Heart left ventricle (tissue), 16 donors: ENCODE measurements around the gene ZNF45. TPM values are rescaled to one million over a fixed set of nuclear protein-coding genes. Genes with fewer than 3 reads are reported as not detected.

Source experiments
- ATAC-seq, 4 donors: fragments of 200-7000 bp; cut with Tn5 transposase; one replicate each; pipeline ENCODE4 v1.9.1; 2020 to 2022; ENCODE audit warnings: moderate library complexity in 4 of 4, mild to moderate bottlenecking in 3 of 4, moderate number of reproducible peaks in 1 of 4
- DNase-seq, 5 donors: peaks; one replicate each; pipeline ENCODE4 v3.0.0-alpha.2; 2020
- H3K27ac ChIP-seq, 12 donors: fragments of 200-600 bp; sonication (generic) in 4 of 12; one replicate each; pipeline versions ENCODE4 v1.5.0 to v1.8.0; 2016 to 2022; ENCODE audit warnings: mild to moderate bottlenecking in 2 of 12
- H3K27me3 ChIP-seq, 9 donors: fragments of 200-600 bp; sonication (generic) in 2 of 9; one replicate each; pipeline versions ENCODE4 v1.5.1 to v1.8.0; 2016 to 2022; ENCODE audit warnings: mild to moderate bottlenecking in 3 of 9
- H3K36me3 ChIP-seq, 9 donors: fragments of 200-600 bp; sonication (generic) in 2 of 9; one replicate each; pipeline versions ENCODE4 v1.5.0 to v1.8.0; 2018 to 2022; ENCODE audit warnings: mild to moderate bottlenecking in 2 of 9
- H3K4me1 ChIP-seq, 12 donors: fragments of 200-600 bp; sonication (generic) in 4 of 12; one replicate each; pipeline versions ENCODE4 v1.5.0 to v1.8.0; 2016 to 2022; ENCODE audit warnings: mild to moderate bottlenecking in 3 of 12
- H3K4me3 ChIP-seq, 12 donors: fragments of 200-600 bp; sonication (generic) in 4 of 12; one replicate each; pipeline versions ENCODE4 v1.5.0 to v1.8.0; 2017 to 2022; ENCODE audit warnings: mild to moderate bottlenecking in 9 of 12, moderate library complexity in 4 of 12
- H3K9me3 ChIP-seq, 12 donors: fragments of 200-600 bp; sonication (generic) in 4 of 12; one replicate each; pipeline versions ENCODE4 v1.5.0 to v1.8.0; 2016 to 2022; ENCODE audit warnings: mild to moderate bottlenecking in 1 of 12
- POLR2A ChIP-seq, 2 donors: fragments of 450-650 bp; IDR thresholded peaks; one replicate each; pipeline ENCODE4 v1.6.1; 2017; ENCODE audit warnings: antibody characterized with exemption in 2 of 2, mild to moderate bottlenecking in 2 of 2, moderate library complexity in 2 of 2
- WGBS, 4 donors: extraction: QIAGEN DNeasy Blood & Tissue Kit in 2 of 4; methylation state at CpG; one replicate each; pipeline versions ENCODE4 v1.1.5 to v1.1.7; 2013 to 2018; 5-methylcytosine and 5-hydroxymethylcytosine counted together
- intact Hi-C, 10 donors: fragments of 100-400 bp; cut with DNase I; formaldehyde crosslinking; loops; one replicate each; pipeline versions ENCODE4 v1.11.1 to v1.14.2; 2022
- polyA plus RNA-seq, 2 donors: library from polyadenylated mRNA; stranded (reverse); fragments of 200-250 nt; gene quantifications; one replicate each; pipeline ENCODE4 v1.2.3, GENCODE V29; 2013
- total RNA-seq, 9 donors: library from RNA; depleted of rRNA in 2 of 9; stranded (reverse); fragments of >200 nt in 2 of 9; fragmentation: NEBNext Ultra II Directional in 3 of 9; extraction: Animal tissue kit (Norgen Biotek cat#: 25700) in 3 of 9; gene quantifications; one replicate each; pipeline versions ENCODE4 v1.1.0 to v1.2.4, GENCODE V29; 2016 to 2023
- TF ChIP-seq, protein P1 (sequence below), 12 donors: fragments of 200-600 bp; sonication (generic) in 4 of 12; IDR thresholded peaks; one replicate each; pipeline versions ENCODE4 v1.5.0 to v1.8.0; 2018 to 2022; ENCODE audit warnings: antibody characterized with exemption in 12 of 12, mild to moderate bottlenecking in 5 of 12
- donor health status: ischemic (EF 13 %, LVEDD 7.1; RV severe dilation, severe dysfunction).
- donor health status: healthy with polysubstance abuse.
- donor health status: DM: no; HTN: yes; CAD: no.
- donor health status: DM: no; HTN: no; CAD: no.
- donor health status: ischemic (EF 25% LVEDD 6.9; RV normal size, moderate dysfunction).
- donor health status: ischemic (EF 25% LVEDD 5.7; RV mildly dilated, moderate dysfunction).
- donor health status: healthy.
- donor health status: DM: yes; HTN: yes; CAD: no.
- donor health status: ischemic (EF 35%, LVEDD 5.7; RV mildly dilated, moderate dysfunction).
- donor health status: nonischemic (EF 11% LVEDD 7.7; RV severe dilation, severe dysfunction).
- donor health status: DM: yes; HTN: yes; CAD: no.
- donor health status: PGD.
- donor health status: ischemic (EF 29% LVEDD 5.4; RV normal size, mild dysfunction).
- donor health status: nonischemic (EF 23%, LVEDD 6.1; RV moderate dilation, normal function).

The ZNF45 gene
- total and polyA plus RNA-seq, 11 donors: 2.4 to 9.9 (median 7.0) TPM

GRCh38 chr19:43983544-43983911, 48.4 kb upstream of the ZNF45 start:
- peak overlapping the region in 10 of 12 donors; percentile 51 to 89 (median 72) for H3K4me3 ChIP-seq
- peaks cover 0 to 44% (median 16%) of the 10 kb centered on the region in 12 donors for H3K9me3 ChIP-seq
- ATAC-seq (no peak), DNase-seq (no peak)
- TF ChIP-seq POLR2A (IDR thresholded peaks at IDR 0.05): no peak
- TF ChIP-seq, protein P1, sequence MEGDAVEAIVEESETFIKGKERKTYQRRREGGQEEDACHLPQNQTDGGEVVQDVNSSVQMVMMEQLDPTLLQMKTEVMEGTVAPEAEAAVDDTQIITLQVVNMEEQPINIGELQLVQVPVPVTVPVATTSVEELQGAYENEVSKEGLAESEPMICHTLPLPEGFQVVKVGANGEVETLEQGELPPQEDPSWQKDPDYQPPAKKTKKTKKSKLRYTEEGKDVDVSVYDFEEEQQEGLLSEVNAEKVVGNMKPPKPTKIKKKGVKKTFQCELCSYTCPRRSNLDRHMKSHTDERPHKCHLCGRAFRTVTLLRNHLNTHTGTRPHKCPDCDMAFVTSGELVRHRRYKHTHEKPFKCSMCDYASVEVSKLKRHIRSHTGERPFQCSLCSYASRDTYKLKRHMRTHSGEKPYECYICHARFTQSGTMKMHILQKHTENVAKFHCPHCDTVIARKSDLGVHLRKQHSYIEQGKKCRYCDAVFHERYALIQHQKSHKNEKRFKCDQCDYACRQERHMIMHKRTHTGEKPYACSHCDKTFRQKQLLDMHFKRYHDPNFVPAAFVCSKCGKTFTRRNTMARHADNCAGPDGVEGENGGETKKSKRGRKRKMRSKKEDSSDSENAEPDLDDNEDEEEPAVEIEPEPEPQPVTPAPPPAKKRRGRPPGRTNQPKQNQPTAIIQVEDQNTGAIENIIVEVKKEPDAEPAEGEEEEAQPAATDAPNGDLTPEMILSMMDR (IDR thresholded peaks at IDR 0.05): no peak
- H3K4me1 ChIP-seq: peaks cover 0 to 15% (median 7%) of the 10 kb centered on the region in 12 donors
- WGBS, 4 donors: 69 to 80% (median 79%) methylated on average over 2 of the region's 2 CpGs
- peaks cover 0 to 12% (median 3%) of the 10 kb centered on the region in 9 donors for H3K36me3 ChIP-seq
- H3K27ac ChIP-seq: peak overlapping the region in 8 of 12 donors; percentile 25 to 91 (median 75)
- intact Hi-C loops: loop anchor here in 2 of 10 donors (1.0 to 10.0 kb wide), 3 partner anchors 32 to 181 kb away; partner anchors contain the start of genes ZNF221 (in 1 of the 2), ZNF225 (in 1 of the 2) and ZNF226 (in 1 of the 2)
- no peaks in the 10 kb centered on the region for H3K27me3 ChIP-seq

DNA sequence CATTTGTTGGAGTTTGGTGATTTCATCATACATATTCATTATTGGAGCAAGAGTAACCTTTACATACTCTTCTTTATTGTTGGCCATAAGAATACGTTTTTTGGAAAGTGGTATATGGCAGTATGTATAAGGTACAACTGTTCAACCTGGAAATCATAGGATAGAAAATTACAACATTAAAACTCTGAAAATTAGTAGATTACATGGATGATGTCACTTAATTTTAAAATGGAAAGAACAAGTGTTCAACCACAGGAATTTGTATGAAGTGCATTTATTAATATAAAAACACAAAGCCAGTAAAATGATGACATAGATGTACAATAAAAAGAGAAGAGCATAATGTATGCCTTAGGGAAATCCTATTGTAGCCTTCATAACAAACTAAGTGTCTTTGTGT, 41.6 kb upstream of the ZNF45 start:
- Histone ChIP-seq H3K27ac (no peak overlapping the region), H3K36me3 (no peaks in the 10 kb centered on the region), H3K9me3 (peaks cover 0 to 100% (median 65%) of the 10 kb centered on the region in 12 donors), H3K27me3 (no peaks in the 10 kb centered on the region), H3K4me1 (no peaks in the 10 kb centered on the region), H3K4me3 (no peak overlapping the region)
- DNase-seq: no peak
- intact Hi-C loops: no loop called here
- 90 to 96% (median 95%) methylated on average over 1 of the region's 1 CpG for WGBS, 4 donors
- no peak for ATAC-seq
- TF ChIP-seq, protein P1 (IDR thresholded peaks at IDR 0.05): no peak

GRCh38 chr19:43966079-43966694, 31.1 kb upstream of the ZNF45 start:
- Histone ChIP-seq H3K27ac (no peak overlapping the region), H3K9me3 (peaks cover 0 to 100% (median 91%) of the 10 kb centered on the region in 12 donors), H3K36me3 (peaks cover 20 to 96% (median 55%) of the 10 kb centered on the region in 9 donors), H3K27me3 (no peaks in the 10 kb centered on the region), H3K4me3 (no peak overlapping the region), H3K4me1 (no peaks in the 10 kb centered on the region)
- DNase-seq (no peak), ATAC-seq (no peak)
- intact Hi-C loops: no loop called here
- TF ChIP-seq, protein P1 (IDR thresholded peaks at IDR 0.05): no peak
- no peak for TF ChIP-seq POLR2A (IDR thresholded peaks at IDR 0.05)
- 98 to 99% (median 98%) methylated on average over 3 of the region's 3 CpGs for whole genome bisulfite sequencing, 4 donors

- intact Hi-C loops: no loop called here
- Histone ChIP-seq H3K9me3 (peaks cover 0 to 100% (median 80%) of the 10 kb centered on the region in 12 donors), H3K36me3 (peaks cover 4 to 74% (median 25%) of the 10 kb centered on the region in 9 donors), H3K27me3 (no peaks in the 10 kb centered on the region), H3K27ac (no peak overlapping the region), H3K4me3 (no peak overlapping the region), H3K4me1 (no peaks in the 10 kb centered on the region)
- WGBS, 4 donors: 70 to 74% (median 72%) methylated on average over 4 of the region's 4 CpGs
- TF ChIP-seq POLR2A (IDR thresholded peaks at IDR 0.05): no peak
- TF ChIP-seq, protein P1 (IDR thresholded peaks at IDR 0.05): no peak
- DNase-seq (no peak), ATAC-seq (no peak)
These were observed 25.3 kb upstream of the ZNF45 start for GRCh38 chr19:43960411-43960810.
